Measurements from ENCODE around the gene CSPG5. TPM values are rescaled to one million over a fixed set of nuclear protein-coding genes. Genes with fewer than 3 reads are reported as not detected.

Gene CSPG5
- total RNA-seq, 1 experiment from 2014 or later = 3.8 TPM

DNA sequence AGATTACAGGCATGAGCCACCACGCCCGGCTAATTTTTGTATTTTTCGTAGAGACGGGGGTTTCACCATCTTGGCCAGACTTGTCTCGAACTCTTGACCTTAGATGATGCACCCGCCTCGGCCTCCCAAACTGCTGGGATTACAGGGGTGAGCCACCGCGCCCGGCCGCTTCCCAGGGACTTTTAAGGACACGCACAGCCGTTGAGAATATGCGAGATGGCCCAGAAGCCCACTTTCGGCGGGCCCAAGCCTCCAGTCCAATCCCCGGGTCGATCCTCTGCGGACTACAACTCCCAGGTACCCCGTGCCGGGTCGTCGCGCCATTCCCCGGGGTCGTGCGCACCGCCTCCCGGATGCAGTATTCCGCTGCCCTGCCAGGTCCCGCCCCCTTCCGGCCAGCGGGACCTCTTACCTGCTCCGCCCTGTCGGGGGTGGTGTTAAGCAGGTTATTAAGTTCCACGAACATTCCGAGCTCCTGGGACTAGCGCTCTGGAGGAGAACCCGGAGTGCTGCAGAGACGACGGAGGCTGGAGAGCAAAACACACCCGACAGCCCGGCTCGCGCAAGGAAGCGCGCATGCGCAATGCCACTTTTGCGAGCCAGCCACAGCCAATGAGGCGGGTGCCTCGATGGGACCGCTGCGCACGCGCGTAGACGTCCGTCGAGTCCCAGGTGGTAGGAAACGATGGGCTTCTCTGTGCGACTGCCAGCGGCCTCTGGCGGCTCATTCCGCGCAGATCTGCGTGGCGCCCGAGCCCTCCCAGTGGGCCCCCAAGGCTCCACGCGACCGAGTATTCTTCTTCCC lies 65.3 kb downstream of the CSPG5 start, which contains the start of gene ELP6 (continued):
- TF ChIP-seq, protein P1, sequence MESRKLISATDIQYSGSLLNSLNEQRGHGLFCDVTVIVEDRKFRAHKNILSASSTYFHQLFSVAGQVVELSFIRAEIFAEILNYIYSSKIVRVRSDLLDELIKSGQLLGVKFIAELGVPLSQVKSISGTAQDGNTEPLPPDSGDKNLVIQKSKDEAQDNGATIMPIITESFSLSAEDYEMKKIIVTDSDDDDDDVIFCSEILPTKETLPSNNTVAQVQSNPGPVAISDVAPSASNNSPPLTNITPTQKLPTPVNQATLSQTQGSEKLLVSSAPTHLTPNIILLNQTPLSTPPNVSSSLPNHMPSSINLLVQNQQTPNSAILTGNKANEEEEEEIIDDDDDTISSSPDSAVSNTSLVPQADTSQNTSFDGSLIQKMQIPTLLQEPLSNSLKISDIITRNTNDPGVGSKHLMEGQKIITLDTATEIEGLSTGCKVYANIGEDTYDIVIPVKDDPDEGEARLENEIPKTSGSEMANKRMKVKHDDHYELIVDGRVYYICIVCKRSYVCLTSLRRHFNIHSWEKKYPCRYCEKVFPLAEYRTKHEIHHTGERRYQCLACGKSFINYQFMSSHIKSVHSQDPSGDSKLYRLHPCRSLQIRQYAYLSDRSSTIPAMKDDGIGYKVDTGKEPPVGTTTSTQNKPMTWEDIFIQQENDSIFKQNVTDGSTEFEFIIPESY (IDR thresholded peaks at IDR 0.05; ENCODE audit: extremely low read depth, insufficient replicate concordance, low read length) = no peak
- TF ChIP-seq ZNF274 (IDR thresholded peaks at IDR 0.05; ENCODE audit: low read depth, low read length) (no peak), SRF (IDR thresholded peaks at IDR 0.05; ENCODE audit: low read depth) (no peak), CEBPB (IDR thresholded peaks at IDR 0.05; ENCODE audit: low read depth) (no peak), SP1 (IDR thresholded peaks at IDR 0.05; ENCODE audit: low read depth) (peak; percentile 81)
- TF ChIP-seq, protein P2, sequence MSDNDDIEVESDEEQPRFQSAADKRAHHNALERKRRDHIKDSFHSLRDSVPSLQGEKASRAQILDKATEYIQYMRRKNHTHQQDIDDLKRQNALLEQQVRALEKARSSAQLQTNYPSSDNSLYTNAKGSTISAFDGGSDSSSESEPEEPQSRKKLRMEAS (IDR thresholded peaks at IDR 0.05) = peak; percentile 75; the same call in 1 of the 2 replicates
- TF ChIP-seq, protein P3, sequence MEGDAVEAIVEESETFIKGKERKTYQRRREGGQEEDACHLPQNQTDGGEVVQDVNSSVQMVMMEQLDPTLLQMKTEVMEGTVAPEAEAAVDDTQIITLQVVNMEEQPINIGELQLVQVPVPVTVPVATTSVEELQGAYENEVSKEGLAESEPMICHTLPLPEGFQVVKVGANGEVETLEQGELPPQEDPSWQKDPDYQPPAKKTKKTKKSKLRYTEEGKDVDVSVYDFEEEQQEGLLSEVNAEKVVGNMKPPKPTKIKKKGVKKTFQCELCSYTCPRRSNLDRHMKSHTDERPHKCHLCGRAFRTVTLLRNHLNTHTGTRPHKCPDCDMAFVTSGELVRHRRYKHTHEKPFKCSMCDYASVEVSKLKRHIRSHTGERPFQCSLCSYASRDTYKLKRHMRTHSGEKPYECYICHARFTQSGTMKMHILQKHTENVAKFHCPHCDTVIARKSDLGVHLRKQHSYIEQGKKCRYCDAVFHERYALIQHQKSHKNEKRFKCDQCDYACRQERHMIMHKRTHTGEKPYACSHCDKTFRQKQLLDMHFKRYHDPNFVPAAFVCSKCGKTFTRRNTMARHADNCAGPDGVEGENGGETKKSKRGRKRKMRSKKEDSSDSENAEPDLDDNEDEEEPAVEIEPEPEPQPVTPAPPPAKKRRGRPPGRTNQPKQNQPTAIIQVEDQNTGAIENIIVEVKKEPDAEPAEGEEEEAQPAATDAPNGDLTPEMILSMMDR (IDR thresholded peaks at IDR 0.05 in 2 of 3, conservative IDR thresholded peaks at IDR 0.05 in 1 of 3; ENCODE audit: borderline replicate concordance in 1 of 3, insufficient read depth in 1 of 3, low read depth in 2 of 3, low read length in 2 of 3) = peak; percentile 40 to 60 (median 44); a peak in 5 of 6 replicates

All from HCT116 (cell line).